Prostate gland (tissue), 2 donors: ENCODE measurements around the gene VPS9D1. TPM values are rescaled to one million over a fixed set of nuclear protein-coding genes. Genes with fewer than 3 reads are reported as not detected.

Experiments
- DNase-seq: peaks from one replicate; pipeline ENCODE4 v3.0.0-alpha.2; 2019; ENCODE audit warnings: low spot score
- H3K27ac ChIP-seq, 2 donors: fragments of 200-600 bp; sonication (generic); 2 replicates each; pipeline ENCODE4 v1.5.1; 2017 to 2019
- H3K27me3 ChIP-seq: fragments of 200-600 bp; sonication (generic); replicated peaks from 2 replicates; pipeline ENCODE4 v1.5.1; 2019; ENCODE audit not compliant: insufficient read depth
- H3K36me3 ChIP-seq, 2 donors: fragments of 200-600 bp; sonication (generic); 1 replicate in 1 of 2; 2 replicates in 1 of 2; pipeline versions ENCODE4 v1.5.1 to v1.8.1; 2017 to 2019
- H3K4me1 ChIP-seq: fragments of 200-600 bp; sonication (generic); replicated peaks from 2 replicates; pipeline ENCODE4 v1.5.1; 2019
- H3K4me3 ChIP-seq, 2 donors: fragments of 200-600 bp; sonication (generic); 2 replicates each; pipeline ENCODE4 v1.5.1; 2017 to 2019
- H3K9me3 ChIP-seq: fragments of 200-600 bp; sonication (generic); 2 replicates; pipeline ENCODE4 v1.5.1; 2017
- CTCF ChIP-seq, 4 experiments: fragments of 200-600 bp in 2 of 4; fragments of 450-650 bp in 2 of 4; sonication (generic) in 2 of 4; IDR thresholded peaks; 1 replicate in 3 of 4; 2 replicates in 1 of 4; pipeline ENCODE4 v1.5.1; 2016 to 2019; ENCODE audit warnings: antibody characterized with exemption in 4 of 4, mild to moderate bottlenecking in 2 of 4, moderate library complexity in 2 of 4
- POLR2A ChIP-seq: fragments of 450-650 bp; IDR thresholded peaks from one replicate; pipeline ENCODE4 v1.6.1; 2016; ENCODE audit warnings: antibody characterized with exemption, mild to moderate bottlenecking
- POLR2AphosphoS5 ChIP-seq: sonication (generic); formaldehyde crosslinking; IDR thresholded peaks from one replicate; pipeline ENCODE4 v1.6.1; 2017; ENCODE audit warnings: antibody characterized with exemption
- WGBS: methylation state at CpG from one replicate; pipeline ENCODE4 v1.1.5; 2018; 5-methylcytosine and 5-hydroxymethylcytosine counted together
- intact Hi-C: fragments of 100-400 bp; cut with DNase I; formaldehyde crosslinking; loops from one replicate; pipeline ENCODE4 v1.14.2; 2022
- total RNA-seq, 2 donors: library from RNA; depleted of rRNA; stranded (reverse); fragments of >200 nt; gene quantifications; one replicate each; pipeline ENCODE4 v1.1.0, GENCODE V29; 2016

VPS9D1 gene
- 10 to 100 TPM in 1 of 2 donors, 1 to 10 TPM in 1; 8.5 to 16.0 TPM for total RNA-seq

- no peaks in the 10 kb centered on the region for H3K9me3 ChIP-seq
- H3K27ac ChIP-seq, result peak within 1 kb of the TSS; percentile 91 to 98
- peaks cover 17% of the 10 kb centered on the region for H3K4me1 ChIP-seq
- H3K36me3 ChIP-seq, result no peaks in the 10 kb centered on the region
- TF ChIP-seq POLR2AphosphoS5 (peak; percentile 13), POLR2A (no peak), CTCF (IDR thresholded peaks at IDR 0.05) (no peak)
- intact Hi-C loops, result loop anchor here (5.0 kb wide), 1 partner anchor 151 kb away; the partner anchor contains the start of gene TCF25
- H3K4me3 ChIP-seq, result peak within 1 kb of the TSS; percentile 72 to 97
- WGBS, result 0% methylated on average over 20 of the region's 103 CpGs
- DNase-seq, result peak; percentile 74
- no peaks in the 10 kb centered on the region for H3K27me3 ChIP-seq
These were observed at the start of gene VPS9D1, which contains the start of gene ZNF276 for GRCh38 chr16:89720813-89721545. TSS of gene VPS9D1 (minus strand) at chr16:89720898. CDS start at chr16:89720861, 37 bp downstream. TSS of gene ZNF276 (plus strand) at chr16:89721537. CDS start at chr16:89721641, 104 bp downstream.

GRCh38 chr16:89770367-89770766, 49.7 kb upstream of the VPS9D1 start:
- H3K4me1 ChIP-seq, result no peaks in the 10 kb centered on the region
- no peak for TF ChIP-seq POLR2A
- TF ChIP-seq CTCF (IDR thresholded peaks at IDR 0.05), result no peak
- TF ChIP-seq POLR2AphosphoS5, result no peak
- no peak overlapping the region for H3K4me3 ChIP-seq
- 96% methylated on average over 16 of the region's 16 CpGs for WGBS
- intact Hi-C loops, result no loop called here
- no peak overlapping the region for H3K27ac ChIP-seq
- H3K36me3 ChIP-seq, result no peaks in the 10 kb centered on the region
- DNase-seq, result no peak
- no peaks in the 10 kb centered on the region for H3K27me3 ChIP-seq
- no peaks in the 10 kb centered on the region for H3K9me3 ChIP-seq

- intact Hi-C loops, result no loop called here
- Histone ChIP-seq H3K36me3 (no peaks in the 10 kb centered on the region), H3K27ac (no peak overlapping the region), H3K9me3 (no peaks in the 10 kb centered on the region), H3K27me3 (no peaks in the 10 kb centered on the region), H3K4me3 (no peak overlapping the region), H3K4me1 (no peaks in the 10 kb centered on the region)
- TF ChIP-seq CTCF (IDR thresholded peaks at IDR 0.05), result no peak
- no peak for TF ChIP-seq POLR2A
- no peak for TF ChIP-seq POLR2AphosphoS5
- WGBS, result 82% methylated on average over 9 of the region's 10 CpGs
- no peak for DNase-seq
These were observed 44.7 kb upstream of the VPS9D1 start for GRCh38 chr16:89765292-89765830.

GRCh38 chr16:89764711-89765201, 44.1 kb upstream of the VPS9D1 start:
- intact Hi-C loops, result no loop called here
- Histone ChIP-seq H3K4me1 (no peaks in the 10 kb centered on the region), H3K36me3 (no peaks in the 10 kb centered on the region), H3K4me3 (no peak overlapping the region), H3K9me3 (no peaks in the 10 kb centered on the region), H3K27me3 (no peaks in the 10 kb centered on the region), H3K27ac (no peak overlapping the region)
- DNase-seq, result no peak
- TF ChIP-seq CTCF (IDR thresholded peaks at IDR 0.05), result no peak
- no peak for TF ChIP-seq POLR2A
- TF ChIP-seq POLR2AphosphoS5, result no peak
- 86% methylated on average over 18 of the region's 18 CpGs for WGBS
